Activated CD8-positive, alpha-beta T cell treated with anti-CD3 and anti-CD28 coated beads for 36 hours (primary cell): Measurements from ENCODE around the gene CACNA2D2. TPM values are rescaled to one million over a fixed set of nuclear protein-coding genes. Genes with fewer than 3 reads are reported as not detected.

Experiments used
- ATAC-seq: fragments of 200-7000 bp; cut with Tn5 transposase; one replicate; pipeline ENCODE4 v1.10.0; 2021; ENCODE audit warnings: mild to moderate bottlenecking, moderate library complexity
- CTCF ChIA-PET: fragments of 350-600 bp; sonication (Branson Sonifier 250); formaldehyde crosslinking; loops from one replicate; lab custom pipeline; 2021; ENCODE audit warnings: antibody characterized with exemption; lab: Charles Lee
- POLR2A ChIA-PET: fragments of 350-600 bp; sonication (Branson Sonifier 250); formaldehyde crosslinking; loops from one replicate; lab custom pipeline; 2021; ENCODE audit warnings: antibody characterized with exemption; lab: Charles Lee
- DNase-seq: peaks from one replicate; pipeline ENCODE4 v3.0.0-alpha.2; 2020
- H3K27ac Mint-ChIP-seq: one replicate; pipeline ENCODE4 v1.8.0; 2021; ENCODE audit warnings: mild to moderate bottlenecking, mixed read lengths
- H3K27me3 Mint-ChIP-seq: one replicate; pipeline ENCODE4 v1.8.0; 2021; ENCODE audit warnings: mixed read lengths
- H3K36me3 Mint-ChIP-seq: one replicate; pipeline ENCODE4 v1.8.0; 2021; ENCODE audit warnings: low read depth, mixed read lengths
- H3K4me1 Mint-ChIP-seq: one replicate; pipeline ENCODE4 v1.8.0; 2021; ENCODE audit warnings: low read depth, mixed read lengths
- H3K4me3 Mint-ChIP-seq: one replicate; pipeline ENCODE4 v1.8.0; 2021; ENCODE audit warnings: mild to moderate bottlenecking, moderate library complexity, mixed read lengths
- H3K9me3 Mint-ChIP-seq: one replicate; pipeline ENCODE4 v1.8.0; 2021; ENCODE audit warnings: mixed read lengths
- intact Hi-C: fragments of 100-400 bp; cut with micrococcal nuclease; formaldehyde crosslinking; loops from one replicate; pipeline ENCODE4 v1.10.0; 2022
- total RNA-seq, 2 experiments: library from RNA; stranded (reverse); gene quantifications; one replicate each; pipeline ENCODE4 v1.2.3, GENCODE V29; 2021
- TF ChIP-seq, protein P1 (sequence below): fragments of 200-600 bp; IDR thresholded peaks from one replicate; pipeline ENCODE4 v1.8.0; 2022; ENCODE audit warnings: antibody characterized with exemption, mild to moderate bottlenecking

CACNA2D2 gene
- total RNA-seq, 2 experiments from 2014 or later: 1.6 to 2.1 TPM

GRCh38 chr3:50422153-50422552 lies 81.3 kb downstream of the CACNA2D2 start:
- DNase-seq (no peak), ATAC-seq (no peak)
- H3K4me1 Mint-ChIP-seq: no peaks in the 10 kb centered on the region
- CTCF ChIA-PET: interaction anchor here (0.9 kb wide), 1 partner anchor 68 kb away, joined by 3 read pairs; no protein-coding TSS in a partner anchor
- TF ChIP-seq, protein P1, sequence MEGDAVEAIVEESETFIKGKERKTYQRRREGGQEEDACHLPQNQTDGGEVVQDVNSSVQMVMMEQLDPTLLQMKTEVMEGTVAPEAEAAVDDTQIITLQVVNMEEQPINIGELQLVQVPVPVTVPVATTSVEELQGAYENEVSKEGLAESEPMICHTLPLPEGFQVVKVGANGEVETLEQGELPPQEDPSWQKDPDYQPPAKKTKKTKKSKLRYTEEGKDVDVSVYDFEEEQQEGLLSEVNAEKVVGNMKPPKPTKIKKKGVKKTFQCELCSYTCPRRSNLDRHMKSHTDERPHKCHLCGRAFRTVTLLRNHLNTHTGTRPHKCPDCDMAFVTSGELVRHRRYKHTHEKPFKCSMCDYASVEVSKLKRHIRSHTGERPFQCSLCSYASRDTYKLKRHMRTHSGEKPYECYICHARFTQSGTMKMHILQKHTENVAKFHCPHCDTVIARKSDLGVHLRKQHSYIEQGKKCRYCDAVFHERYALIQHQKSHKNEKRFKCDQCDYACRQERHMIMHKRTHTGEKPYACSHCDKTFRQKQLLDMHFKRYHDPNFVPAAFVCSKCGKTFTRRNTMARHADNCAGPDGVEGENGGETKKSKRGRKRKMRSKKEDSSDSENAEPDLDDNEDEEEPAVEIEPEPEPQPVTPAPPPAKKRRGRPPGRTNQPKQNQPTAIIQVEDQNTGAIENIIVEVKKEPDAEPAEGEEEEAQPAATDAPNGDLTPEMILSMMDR: no peak
- H3K27me3 Mint-ChIP-seq: no peaks in the 10 kb centered on the region
- H3K27ac Mint-ChIP-seq: no peak overlapping the region
- intact Hi-C loops: no loop called here
- H3K9me3 Mint-ChIP-seq: no peaks in the 10 kb centered on the region
- POLR2A ChIA-PET: no interaction called here
- no peaks in the 10 kb centered on the region for H3K36me3 Mint-ChIP-seq
- H3K4me3 Mint-ChIP-seq: no peak overlapping the region

- H3K9me3 Mint-ChIP-seq: no peaks in the 10 kb centered on the region
- H3K4me1 Mint-ChIP-seq: peaks cover 2% of the 10 kb centered on the region
- no peak overlapping the region for H3K4me3 Mint-ChIP-seq
- TF ChIP-seq, protein P1: no peak
- CTCF ChIA-PET: no interaction called here
- intact Hi-C loops: no loop called here
- POLR2A ChIA-PET: no interaction called here
- H3K27ac Mint-ChIP-seq: no peak overlapping the region
- DNase-seq (no peak), ATAC-seq (no peak)
- no peaks in the 10 kb centered on the region for H3K36me3 Mint-ChIP-seq
- H3K27me3 Mint-ChIP-seq: no peaks in the 10 kb centered on the region
These were observed 83.7 kb downstream of the CACNA2D2 start for GRCh38 chr3:50419595-50420370.

DNA sequence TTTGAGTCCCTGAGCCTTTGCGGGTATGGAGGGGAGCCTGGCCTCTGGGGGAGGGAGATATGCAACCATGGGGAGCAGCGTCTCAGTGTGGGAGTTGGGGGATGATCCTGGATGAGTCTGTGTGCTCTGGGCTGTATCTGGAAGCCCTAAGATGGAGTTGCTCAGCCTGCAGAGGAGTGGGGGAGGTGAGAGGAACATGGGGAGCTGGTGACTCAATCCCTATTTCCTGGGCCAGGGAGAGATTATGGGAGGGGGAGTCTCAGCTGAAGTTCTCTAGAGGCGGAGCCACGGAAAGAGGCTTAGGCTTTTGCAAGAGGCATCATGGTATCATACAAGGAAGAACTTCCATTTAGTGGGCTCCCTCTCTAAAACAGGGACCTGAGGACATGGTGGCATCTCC lies 84.6 kb downstream of the CACNA2D2 start:
- Mint-ChIP-seq H3K27ac (no peak overlapping the region), H3K27me3 (no peaks in the 10 kb centered on the region), H3K4me1 (peaks cover 2% of the 10 kb centered on the region), H3K9me3 (no peaks in the 10 kb centered on the region), H3K36me3 (no peaks in the 10 kb centered on the region), H3K4me3 (no peak overlapping the region)
- DNase-seq: no peak
- ATAC-seq: no peak
- intact Hi-C loops: no loop called here
- TF ChIP-seq, protein P1: no peak
- CTCF ChIA-PET: no interaction called here
- POLR2A ChIA-PET: no interaction called here

- TF ChIP-seq, protein P1: no peak
- Mint-ChIP-seq H3K27me3 (no peaks in the 10 kb centered on the region), H3K9me3 (no peaks in the 10 kb centered on the region), H3K4me3 (no peak overlapping the region), H3K4me1 (peaks cover 2% of the 10 kb centered on the region), H3K36me3 (no peaks in the 10 kb centered on the region), H3K27ac (no peak overlapping the region)
- intact Hi-C loops: no loop called here
- CTCF ChIA-PET: no interaction called here
- DNase-seq: no peak
- peak; percentile 37 for ATAC-seq
- POLR2A ChIA-PET: no interaction called here
These were observed 85.8 kb downstream of the CACNA2D2 start for GRCh38 chr3:50417637-50418033.
